Smooth muscle cell of the brain vasculature (primary cell): ENCODE results near the gene FMN2.

Experiments used
- DNase-seq: peaks from one replicate; pipeline ENCODE4 v3.0.0-alpha.2; 2012; ENCODE audit warnings: low read depth, low spot score

FMN2 gene

GRCh38 chr1:240423246-240423924 lies 331.7 kb downstream of the FMN2 start:
- DNase-seq = no peak

GRCh38 chr1:240424740-240425464 lies 333.2 kb downstream of the FMN2 start:
- DNase-seq = no peak

- DNase-seq = no peak
These were observed 334.4 kb downstream of the FMN2 start for GRCh38 chr1:240426051-240426450.

- no peak for DNase-seq
These were observed 344.4 kb downstream of the FMN2 start for GRCh38 chr1:240435996-240436566.

- DNase-seq = no peak
These were observed 350.0 kb downstream of the FMN2 start for GRCh38 chr1:240441669-240442068.

GRCh38 chr1:240445369-240445768 lies 353.7 kb downstream of the FMN2 start:
- DNase-seq = no peak

GRCh38 chr1:240455228-240455821 lies 363.6 kb downstream of the FMN2 start:
- no peak for DNase-seq

GRCh38 chr1:240457203-240457602 lies 365.5 kb downstream of the FMN2 start:
- DNase-seq = no peak

GRCh38 chr1:240462277-240462676 lies 370.6 kb downstream of the FMN2 start:
- DNase-seq = no peak

- no peak for DNase-seq
These were observed 371.2 kb downstream of the FMN2 start for GRCh38 chr1:240462766-240463395.

- DNase-seq = no peak
These were observed 372.4 kb downstream of the FMN2 start for GRCh38 chr1:240464099-240464498.

- DNase-seq = peak; percentile 6
These were observed 373.9 kb downstream of the FMN2 start for GRCh38 chr1:240465531-240465940.

GRCh38 chr1:240466509-240466908 lies 374.8 kb downstream of the FMN2 start:
- no peak for DNase-seq

GRCh38 chr1:240467895-240468294 lies 376.2 kb downstream of the FMN2 start:
- no peak for DNase-seq

- no peak for DNase-seq
These were observed 377.0 kb downstream of the FMN2 start for GRCh38 chr1:240468656-240469055.

GRCh38 chr1:240474133-240474614 lies 382.5 kb downstream of the FMN2 start:
- no peak for DNase-seq

GRCh38 chr1:240475832-240476231 lies 384.1 kb downstream of the FMN2 start:
- DNase-seq = no peak

- no peak for DNase-seq
These were observed 386.9 kb downstream of the FMN2 start for GRCh38 chr1:240478536-240478935.

GRCh38 chr1:240484804-240485443 lies 393.2 kb downstream of the FMN2 start:
- no peak for DNase-seq

- DNase-seq = no peak
These were observed 394.9 kb downstream of the FMN2 start for GRCh38 chr1:240486611-240487010.

- no peak for DNase-seq
These were observed 395.8 kb downstream of the FMN2 start for GRCh38 chr1:240487493-240487892.
